K562 (cell line): ENCODE results near the gene RARG. TPM values are rescaled to one million over a fixed set of nuclear protein-coding genes. Genes with fewer than 3 reads are reported as not detected.

Experiments used
- BMI1 ChIP-seq: fragments of 150-350 bp; IDR thresholded peaks from 2 replicates; pipeline ENCODE4 v1.6.1; 2014; ENCODE audit warnings: low read length
- ERF ChIP-seq: fragments of 450-650 bp; formaldehyde crosslinking; IDR thresholded peaks from 2 replicates; pipeline ENCODE4 v1.4.0; 2020; ENCODE audit warnings: mild to moderate bottlenecking, mixed read lengths
- SMARCA5 ChIP-seq: fragments of 450-650 bp; IDR thresholded peaks from 2 replicates; pipeline ENCODE4 v1.6.1; 2016
- ZNF134 ChIP-seq: fragments of 250-450 bp; sonication (Bioruptor Pico); conservative IDR thresholded peaks from 2 replicates; pipeline ENCODE4 v1.4.0; 2020
- polyA plus RNA-seq, 8 experiments: library from polyadenylated mRNA; depleted of rRNA in 4 of 8; stranded (reverse) in 5 of 8; unstranded in 3 of 8; fragments of >200 nt; fragmentation: Nextera tagmentation in 2 of 8; fragmentation: Illumina TruSeq in 1 of 8; extraction: Ambion mirVana in 2 of 8; extraction: Trizol in 1 of 8; gene quantifications; 2 replicates each; pipeline versions ENCODE4 v1.2.1 to v1.2.3, GENCODE V29; 2011 to 2014; ENCODE audit warnings: inconsistent platforms in 1 of 8, missing spikeins in 1 of 8
- total RNA-seq, 7 experiments: library from RNA; depleted of rRNA in 6 of 7; stranded (reverse); fragments of >200 nt in 6 of 7; fragmentation: Illumina TruSeq in 2 of 7; extraction: Trizol in 2 of 7; gene quantifications; 2 replicates each; pipeline versions ENCODE4 v1.2.1 to v1.2.3, GENCODE V29; 2011 to 2021; ENCODE audit warnings: low replicate concordance in 1 of 7
- TF ChIP-seq, protein P1 (sequence below), 2 experiments: fragments of 450-650 bp in 1 of 2; sonication (generic) in 1 of 2; formaldehyde crosslinking in 1 of 2; IDR thresholded peaks in 1 of 2; conservative IDR thresholded peaks in 1 of 2; 2 replicates each; pipeline versions ENCODE4 v1.6.1 to v1.8.1; 2016 to 2023; ENCODE audit warnings: mild to moderate bottlenecking in 2 of 2, moderate library complexity in 2 of 2, inconsistent platforms in 1 of 2, missing genetic modification reagents in 1 of 2
- TF ChIP-seq, protein P2 (sequence below): fragments of 250-450 bp; sonication (Bioruptor Pico); IDR thresholded peaks from 2 replicates; pipeline ENCODE4 v1.4.0; 2020; ENCODE audit warnings: borderline replicate concordance

Gene RARG
- total and polyA plus RNA-seq, 9 of the 15 experiments (the other 6 are each of a cell fraction or from before 2014, with no cell fraction given): 0.18 to 7.6 (median 3.8) TPM

GRCh38 chr12:53180931-53181645, 50.9 kb downstream of the RARG start (continued):
- TF ChIP-seq BMI1 (no peak), ERF (CRISPR knock-in tag) (0 out of 2 replicates have a peak, but pooled peaks have one; percentile 29), ZNF134 (no peak), SMARCA5 (no peak)
- TF ChIP-seq, protein P1, sequence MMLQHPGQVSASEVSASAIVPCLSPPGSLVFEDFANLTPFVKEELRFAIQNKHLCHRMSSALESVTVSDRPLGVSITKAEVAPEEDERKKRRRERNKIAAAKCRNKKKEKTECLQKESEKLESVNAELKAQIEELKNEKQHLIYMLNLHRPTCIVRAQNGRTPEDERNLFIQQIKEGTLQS (IDR thresholded peaks at IDR 0.05): no peak
- TF ChIP-seq, protein P1 (CRISPR knock-in tag; conservative IDR thresholded peaks at IDR 0.05): no peak
- TF ChIP-seq, protein P2, sequence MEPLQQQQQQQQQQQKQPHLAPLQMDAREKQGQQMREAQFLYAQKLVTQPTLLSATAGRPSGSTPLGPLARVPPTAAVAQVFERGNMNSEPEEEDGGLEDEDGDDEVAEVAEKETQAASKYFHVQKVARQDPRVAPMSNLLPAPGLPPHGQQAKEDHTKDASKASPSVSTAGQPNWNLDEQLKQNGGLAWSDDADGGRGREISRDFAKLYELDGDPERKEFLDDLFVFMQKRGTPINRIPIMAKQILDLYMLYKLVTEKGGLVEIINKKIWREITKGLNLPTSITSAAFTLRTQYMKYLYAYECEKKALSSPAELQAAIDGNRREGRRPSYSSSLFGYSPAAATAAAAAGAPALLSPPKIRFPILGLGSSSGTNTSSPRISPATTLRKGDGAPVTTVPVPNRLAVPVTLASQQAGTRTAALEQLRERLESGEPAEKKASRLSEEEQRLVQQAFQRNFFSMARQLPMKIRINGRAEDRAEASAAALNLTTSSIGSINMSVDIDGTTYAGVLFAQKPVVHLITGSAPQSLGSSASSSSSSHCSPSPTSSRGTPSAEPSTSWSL: no peak
